Thoracic aorta (tissue), 2 donors: ENCODE results near the gene ERCC4. TPM values are rescaled to one million over a fixed set of nuclear protein-coding genes. Genes with fewer than 3 reads are reported as not detected.
A peak's percentile ranks its signal among the peaks of the same experiment; 100 is the strongest.

Experiments used
- ATAC-seq: fragments of 150-250 bp; one replicate; pipeline ENCODE4 v1.8.0; 2017; ENCODE audit warnings: low read depth; ENCODE audit not compliant: insufficient number of reproducible peaks, low FRiP score
- DNase-seq: peaks from one replicate; pipeline ENCODE4 v3.0.0-alpha.2; 2020; ENCODE audit warnings: low spot score
- H3K27ac ChIP-seq, 2 donors: fragments of 200-600 bp; sonication (generic); 1 replicate in 1 of 2; 2 replicates in 1 of 2; pipeline ENCODE4 v1.5.1; 2016; ENCODE audit warnings: mild to moderate bottlenecking in 2 of 2, moderate library complexity in 2 of 2
- H3K27me3 ChIP-seq: fragments of 200-600 bp; sonication (generic); replicated peaks from 2 replicates; pipeline ENCODE4 v1.6.0; 2016; ENCODE audit warnings: mild to moderate bottlenecking; ENCODE audit not compliant: insufficient read depth
- H3K36me3 ChIP-seq: fragments of 200-600 bp; sonication (generic); one replicate; pipeline ENCODE4 v1.5.1; 2016
- H3K4me1 ChIP-seq, 2 donors: fragments of 200-600 bp; sonication (generic); 1 replicate in 1 of 2; 2 replicates in 1 of 2; pipeline versions ENCODE4 v1.5.1 to v1.6.0; 2016; ENCODE audit warnings: low read depth in 2 of 2, mild to moderate bottlenecking in 1 of 2; ENCODE audit not compliant: control insufficient read depth in 1 of 2
- H3K4me3 ChIP-seq: fragments of 200-600 bp; sonication (generic); 2 replicates; pipeline ENCODE4 v1.5.1; 2016; ENCODE audit warnings: mild to moderate bottlenecking
- H3K9me3 ChIP-seq: fragments of 200-600 bp; sonication (generic); 2 replicates; pipeline ENCODE4 v1.5.1; 2016
- CTCF ChIP-seq: fragments of 200-600 bp; sonication (generic); IDR thresholded peaks from one replicate; pipeline ENCODE4 v1.5.1; 2019; ENCODE audit warnings: antibody characterized with exemption
- total RNA-seq, 2 donors: library from RNA; depleted of rRNA; stranded (reverse); fragments of >200 nt; gene quantifications; one replicate each; pipeline versions ENCODE4 v1.1.0 to v1.2.3, GENCODE V29; 2016

Gene ERCC4
- total RNA-seq, 2 donors from 2014 or later, result 4.3 to 13.8 TPM

DNA sequence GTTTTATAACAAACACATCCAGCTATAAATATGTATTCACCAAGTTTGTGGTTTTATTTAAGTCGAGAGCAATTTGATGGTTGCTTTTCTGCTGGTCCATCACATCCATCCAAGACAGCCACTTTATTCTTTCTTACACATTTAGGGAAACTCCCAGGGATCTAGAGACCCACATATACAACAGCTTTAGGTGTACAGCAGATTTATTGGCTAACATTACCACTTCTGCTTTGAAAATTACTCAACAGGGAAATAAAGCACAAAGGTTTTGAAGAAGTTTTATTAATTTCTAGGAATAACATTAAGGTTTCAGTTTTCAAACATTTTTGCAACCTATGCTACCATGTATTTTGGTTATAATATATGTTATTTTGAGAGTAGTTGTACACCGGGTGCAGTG lies 6.9 kb downstream of the ERCC4 start:
- Histone ChIP-seq H3K9me3 (no peaks in the 10 kb centered on the region), H3K4me1 (peaks cover 4% of the 10 kb centered on the region in 2 donors), H3K27ac (no peak overlapping the region), H3K36me3 (peaks cover 3% of the 10 kb centered on the region), H3K4me3 (no peak overlapping the region), H3K27me3 (no peaks in the 10 kb centered on the region)
- TF ChIP-seq CTCF, result no peak
- no peak for ATAC-seq
- DNase-seq, result no peak

DNA sequence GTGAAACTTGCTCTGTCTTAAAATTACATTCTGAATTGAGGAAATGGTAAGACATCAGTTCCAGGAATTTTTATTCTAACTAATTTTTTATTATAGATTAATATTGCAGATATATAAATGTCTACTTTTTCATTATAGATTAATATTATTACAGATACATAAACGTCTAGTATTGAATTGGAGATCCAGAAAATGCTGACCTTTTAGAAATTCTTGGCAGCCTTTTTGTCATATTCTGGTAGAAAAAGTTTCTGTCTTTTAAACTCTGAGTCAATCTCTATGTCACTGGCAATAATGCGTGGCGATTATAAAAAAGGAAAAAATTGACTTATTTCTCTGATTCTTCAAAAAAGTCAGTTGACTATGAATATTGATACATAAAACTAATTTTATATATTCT lies 8.7 kb downstream of the ERCC4 start:
- Histone ChIP-seq H3K27me3 (no peaks in the 10 kb centered on the region), H3K4me3 (no peak overlapping the region), H3K27ac (no peak overlapping the region), H3K36me3 (peaks cover 5% of the 10 kb centered on the region), H3K4me1 (peaks cover 4% of the 10 kb centered on the region in 2 donors), H3K9me3 (no peaks in the 10 kb centered on the region)
- ATAC-seq, result no peak
- DNase-seq, result no peak
- no peak for TF ChIP-seq CTCF

GRCh38 chr16:13931845-13932244 lies 11.9 kb downstream of the ERCC4 start:
- H3K9me3 ChIP-seq, result no peaks in the 10 kb centered on the region
- ATAC-seq, result no peak
- DNase-seq, result no peak
- H3K27me3 ChIP-seq, result no peaks in the 10 kb centered on the region
- H3K4me1 ChIP-seq, result peaks cover 2 to 4% of the 10 kb centered on the region in 2 donors
- peaks cover 12% of the 10 kb centered on the region for H3K36me3 ChIP-seq
- H3K4me3 ChIP-seq, result no peak overlapping the region
- no peak overlapping the region for H3K27ac ChIP-seq
- TF ChIP-seq CTCF, result no peak

GRCh38 chr16:13935408-13935807 lies 15.5 kb downstream of the ERCC4 start:
- peaks cover 2 to 18% of the 10 kb centered on the region in 2 donors for H3K4me1 ChIP-seq
- H3K27ac ChIP-seq, result no peak overlapping the region
- no peaks in the 10 kb centered on the region for H3K27me3 ChIP-seq
- no peak overlapping the region for H3K4me3 ChIP-seq
- DNase-seq (no peak), ATAC-seq (no peak)
- peaks cover 12% of the 10 kb centered on the region for H3K36me3 ChIP-seq
- H3K9me3 ChIP-seq, result no peaks in the 10 kb centered on the region
- TF ChIP-seq CTCF, result peak; percentile 20

GRCh38 chr16:13936155-13936554 lies 16.2 kb downstream of the ERCC4 start:
- peaks cover 12% of the 10 kb centered on the region for H3K36me3 ChIP-seq
- H3K4me1 ChIP-seq, result peaks cover 2 to 18% of the 10 kb centered on the region in 2 donors
- H3K9me3 ChIP-seq, result no peaks in the 10 kb centered on the region
- no peak for DNase-seq
- H3K27me3 ChIP-seq, result no peaks in the 10 kb centered on the region
- no peak overlapping the region for H3K27ac ChIP-seq
- no peak for ATAC-seq
- no peak overlapping the region for H3K4me3 ChIP-seq
- TF ChIP-seq CTCF, result no peak
